ENCODE data around the gene LHX6. TPM values are rescaled to one million over a fixed set of nuclear protein-coding genes. Genes with fewer than 3 reads are reported as not detected.

The LHX6 gene
- total and polyA plus RNA-seq, 2 donors from 2014 or later, result 0.82 to 4.9 TPM

GRCh38 chr9:122159925-122160246 lies 68.9 kb downstream of the LHX6 start:
- peaks cover 0 to 7% (median 2%) of the 10 kb centered on the region in 3 donors for H3K9me3 ChIP-seq (ENCODE audit: control insufficient read depth in 2 of 3, insufficient read depth in 1 of 3, low read length in 3 of 3)
- peak overlapping the region in 2 of 3 donors; percentile 45 to 96 for H3K9ac ChIP-seq (ENCODE audit: low read length in 3 of 3)
- H3K4me3 ChIP-seq (ENCODE audit: low read length in 3 of 3), result peak overlapping the region; percentile 96 to 99 (median 97)
- H3K27ac ChIP-seq (ENCODE audit: low read depth in 2 of 2, low read length in 2 of 2), result no peak overlapping the region
- intact Hi-C loops (cut with DNase I), result no loop called here
- no peaks in the 10 kb centered on the region for H3K27me3 ChIP-seq (ENCODE audit: control insufficient read depth, insufficient read depth, low read length)
- H3K36me3 ChIP-seq (ENCODE audit: control insufficient read depth in 2 of 3, insufficient read depth in 3 of 3, low read length in 3 of 3), result no peaks in the 10 kb centered on the region
- peaks cover 0 to 9% (median 0%) of the 10 kb centered on the region in 3 donors for H3K4me1 ChIP-seq (ENCODE audit: control insufficient read depth in 2 of 3, insufficient read depth in 2 of 3, low read depth in 1 of 3, low read length in 3 of 3)
- FAIRE-seq (no peak), DNase-seq (no peak)
- no peak for TF ChIP-seq CTCF (IDR thresholded peaks at IDR 0.05; ENCODE audit: borderline replicate concordance, extremely low read depth, insufficient read depth)

GRCh38 chr9:122159026-122159924 lies 69.5 kb downstream of the LHX6 start, which contains the start of the genes MORN5 and NDUFA8:
TSS of gene MORN5 (plus strand) at chr9:122159908. CDS start at chr9:122159973, 65 bp downstream.
TSS of gene NDUFA8 (minus strand) at chr9:122159779. CDS start at chr9:122159677, 102 bp downstream.
- H3K9ac ChIP-seq (ENCODE audit: low read length in 3 of 3), result peak within 1 kb of the TSS; percentile 61 to 96 (median 94)
- peaks cover 0 to 9% (median 0%) of the 10 kb centered on the region in 3 donors for H3K4me1 ChIP-seq (ENCODE audit: control insufficient read depth in 2 of 3, insufficient read depth in 2 of 3, low read depth in 1 of 3, low read length in 3 of 3)
- FAIRE-seq (no peak), DNase-seq (peak; percentile 98 to 99 (median 98))
- H3K4me3 ChIP-seq (ENCODE audit: low read length in 3 of 3), result peak within 1 kb of the TSS; percentile 96 to 99 (median 97)
- no peaks in the 10 kb centered on the region for H3K36me3 ChIP-seq (ENCODE audit: control insufficient read depth in 2 of 3, insufficient read depth in 3 of 3, low read length in 3 of 3)
- intact Hi-C loops (cut with DNase I), result no loop called here
- H3K27me3 ChIP-seq (ENCODE audit: control insufficient read depth, insufficient read depth, low read length), result no peaks in the 10 kb centered on the region
- H3K27ac ChIP-seq (ENCODE audit: low read depth in 2 of 2, low read length in 2 of 2), result peak within 1 kb of the TSS; percentile 66 to 89
- no peak for TF ChIP-seq CTCF (IDR thresholded peaks at IDR 0.05; ENCODE audit: borderline replicate concordance, extremely low read depth, insufficient read depth)
- H3K9me3 ChIP-seq (ENCODE audit: control insufficient read depth in 2 of 3, insufficient read depth in 1 of 3, low read length in 3 of 3), result peaks cover 0 to 7% (median 2%) of the 10 kb centered on the region in 3 donors

- no peaks in the 10 kb centered on the region for H3K27me3 ChIP-seq (ENCODE audit: control insufficient read depth, insufficient read depth, low read length)
- H3K4me1 ChIP-seq (ENCODE audit: control insufficient read depth in 2 of 3, insufficient read depth in 2 of 3, low read depth in 1 of 3, low read length in 3 of 3), result peaks cover 0 to 9% (median 0%) of the 10 kb centered on the region in 3 donors
- peak; percentile 30 for TF ChIP-seq CTCF (IDR thresholded peaks at IDR 0.05; ENCODE audit: borderline replicate concordance, extremely low read depth, insufficient read depth)
- H3K9me3 ChIP-seq (ENCODE audit: control insufficient read depth in 2 of 3, insufficient read depth in 1 of 3, low read length in 3 of 3), result peaks cover 0 to 7% (median 2%) of the 10 kb centered on the region in 3 donors
- peak overlapping the region in 2 of 3 donors; percentile 36 to 45 for H3K4me3 ChIP-seq (ENCODE audit: low read length in 3 of 3)
- H3K9ac ChIP-seq (ENCODE audit: low read length in 3 of 3), result no peak overlapping the region
- no peaks in the 10 kb centered on the region for H3K36me3 ChIP-seq (ENCODE audit: control insufficient read depth in 2 of 3, insufficient read depth in 3 of 3, low read length in 3 of 3)
- FAIRE-seq, result no peak
- DNase-seq, result peak in 2 of 5 donors; percentile 25 to 40
- H3K27ac ChIP-seq (ENCODE audit: low read depth in 2 of 2, low read length in 2 of 2), result no peak overlapping the region
- intact Hi-C loops (cut with DNase I), result no loop called here
Measured at GRCh38 chr9:122158202-122158601, 70.6 kb downstream of the LHX6 start.

All from kidney (tissue), 14 donors.